Left ventricle myocardium inferior (tissue), 1 donor: ENCODE data around the gene SPAAR. TPM values are rescaled to one million over a fixed set of nuclear protein-coding genes. Genes with fewer than 3 reads are reported as not detected.

ENCODE experiments used
- DNase-seq: peaks from one replicate; pipeline ENCODE4 v3.0.0-alpha.2; 2020
- H3K27ac ChIP-seq: fragments of 200-600 bp; replicated peaks from 2 replicates; pipeline ENCODE4 v1.8.0; 2021
- H3K27me3 ChIP-seq: fragments of 200-600 bp; 2 replicates; pipeline ENCODE4 v1.8.0; 2021; ENCODE audit warnings: low read depth
- H3K36me3 ChIP-seq: fragments of 200-600 bp; 2 replicates; pipeline ENCODE4 v1.8.0; 2021
- H3K4me1 ChIP-seq: fragments of 200-600 bp; 2 replicates; pipeline ENCODE4 v1.8.0; 2021
- H3K4me3 ChIP-seq: fragments of 200-600 bp; 2 replicates; pipeline ENCODE4 v1.8.0; 2021; ENCODE audit warnings: mild to moderate bottlenecking, moderate library complexity
- H3K9me3 ChIP-seq: fragments of 200-600 bp; replicated peaks from 2 replicates; pipeline ENCODE4 v1.8.0; 2021
- CTCF ChIP-seq: fragments of 200-600 bp; IDR thresholded peaks from 2 replicates; pipeline ENCODE4 v1.8.0; 2021; ENCODE audit warnings: antibody characterized with exemption, mild to moderate bottlenecking, borderline replicate concordance
- intact Hi-C: fragments of 100-400 bp; cut with micrococcal nuclease; formaldehyde crosslinking; loops from one replicate; pipeline ENCODE4 v1.11.0; 2022
- total RNA-seq: library from RNA; stranded (reverse); fragmentation: NEBNext Ultra II Directional; extraction: Animal tissue kit (Norgen Biotek cat#: 25700); gene quantifications from one replicate; pipeline ENCODE4 v1.2.1, GENCODE V29; 2021
- donor health status: DM: no; HTN: yes; CAD: no; lungs with severe emphysema.

Gene SPAAR
- total RNA-seq, 1 donor from 2014 or later = 6.5 TPM

GRCh38 chr9:35864695-35865255 is 44.5 kb upstream of the SPAAR start:
- H3K9me3 ChIP-seq = no peaks in the 10 kb centered on the region
- H3K4me1 ChIP-seq = peaks cover 28% of the 10 kb centered on the region
- H3K27me3 ChIP-seq = peaks cover 11% of the 10 kb centered on the region
- TF ChIP-seq CTCF = no peak
- H3K27ac ChIP-seq = no peak overlapping the region
- DNase-seq = no peak
- H3K4me3 ChIP-seq = no peak overlapping the region
- no peaks in the 10 kb centered on the region for H3K36me3 ChIP-seq
- intact Hi-C loops = no loop called here

- no peak overlapping the region for H3K4me3 ChIP-seq
- DNase-seq = no peak
- H3K27ac ChIP-seq = no peak overlapping the region
- intact Hi-C loops = no loop called here
- no peaks in the 10 kb centered on the region for H3K36me3 ChIP-seq
- peaks cover 19% of the 10 kb centered on the region for H3K27me3 ChIP-seq
- no peaks in the 10 kb centered on the region for H3K9me3 ChIP-seq
- H3K4me1 ChIP-seq = peaks cover 22% of the 10 kb centered on the region
- no peak for TF ChIP-seq CTCF
Measured at GRCh38 chr9:35867538-35867937, 41.8 kb upstream of the SPAAR start.

GRCh38 chr9:35868933-35869332 is 40.4 kb upstream of the SPAAR start:
- Histone ChIP-seq H3K4me1 (peaks cover 11% of the 10 kb centered on the region), H3K27ac (no peak overlapping the region), H3K9me3 (no peaks in the 10 kb centered on the region), H3K27me3 (peaks cover 19% of the 10 kb centered on the region), H3K4me3 (no peak overlapping the region), H3K36me3 (no peaks in the 10 kb centered on the region)
- DNase-seq = no peak
- TF ChIP-seq CTCF = no peak
- intact Hi-C loops = no loop called here

GRCh38 chr9:35869621-35870216 is 39.6 kb upstream of the SPAAR start:
- Histone ChIP-seq H3K27ac (no peak overlapping the region), H3K9me3 (no peaks in the 10 kb centered on the region), H3K4me1 (peaks cover 3% of the 10 kb centered on the region), H3K27me3 (peaks cover 19% of the 10 kb centered on the region), H3K36me3 (no peaks in the 10 kb centered on the region), H3K4me3 (no peak overlapping the region)
- no peak for TF ChIP-seq CTCF
- no peak for DNase-seq
- intact Hi-C loops = no loop called here

GRCh38 chr9:35870351-35870923 is 38.9 kb upstream of the SPAAR start, which contains the start of gene OR13J1:
TSS of gene OR13J1 (minus strand) at chr9:35870401. CDS start at chr9:35870401, 0 bp downstream.
- no peak for DNase-seq
- Histone ChIP-seq H3K27me3 (peaks cover 19% of the 10 kb centered on the region), H3K36me3 (no peaks in the 10 kb centered on the region), H3K9me3 (no peaks in the 10 kb centered on the region), H3K4me1 (no peaks in the 10 kb centered on the region), H3K27ac (no peak within 1 kb of the TSS), H3K4me3 (no peak within 1 kb of the TSS)
- no peak for TF ChIP-seq CTCF
- intact Hi-C loops = no loop called here
